ENCODE data around the gene NCEH1. TPM values are rescaled to one million over a fixed set of nuclear protein-coding genes. Genes with fewer than 3 reads are reported as not detected.

Gene NCEH1
- total and polyA plus RNA-seq, 9 of the 15 experiments (the other 6 are each of a cell fraction or from before 2014, with no cell fraction given) = 1.3 to 5.0 (median 2.8) TPM

DNA sequence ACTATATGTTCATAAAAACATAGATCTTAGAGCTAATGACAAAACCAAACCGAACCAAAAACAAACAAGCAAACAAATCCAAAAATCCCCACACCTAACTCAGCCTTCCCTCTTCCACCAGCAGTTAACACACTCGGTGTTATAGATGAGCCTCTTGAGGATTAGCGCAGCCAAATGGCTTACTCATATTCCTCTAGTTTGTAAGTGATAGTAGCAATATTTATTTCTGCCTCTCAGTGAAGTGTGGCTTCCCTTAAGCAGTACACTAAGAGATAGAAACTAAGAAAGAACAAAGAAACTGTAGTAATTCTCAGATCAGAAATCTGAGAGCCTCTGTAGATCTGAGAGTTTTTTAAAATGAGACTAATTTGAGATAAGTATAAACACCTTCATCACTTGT, 2.4 kb upstream of the NCEH1 start (continued):
- TF ChIP-seq, protein P1, sequence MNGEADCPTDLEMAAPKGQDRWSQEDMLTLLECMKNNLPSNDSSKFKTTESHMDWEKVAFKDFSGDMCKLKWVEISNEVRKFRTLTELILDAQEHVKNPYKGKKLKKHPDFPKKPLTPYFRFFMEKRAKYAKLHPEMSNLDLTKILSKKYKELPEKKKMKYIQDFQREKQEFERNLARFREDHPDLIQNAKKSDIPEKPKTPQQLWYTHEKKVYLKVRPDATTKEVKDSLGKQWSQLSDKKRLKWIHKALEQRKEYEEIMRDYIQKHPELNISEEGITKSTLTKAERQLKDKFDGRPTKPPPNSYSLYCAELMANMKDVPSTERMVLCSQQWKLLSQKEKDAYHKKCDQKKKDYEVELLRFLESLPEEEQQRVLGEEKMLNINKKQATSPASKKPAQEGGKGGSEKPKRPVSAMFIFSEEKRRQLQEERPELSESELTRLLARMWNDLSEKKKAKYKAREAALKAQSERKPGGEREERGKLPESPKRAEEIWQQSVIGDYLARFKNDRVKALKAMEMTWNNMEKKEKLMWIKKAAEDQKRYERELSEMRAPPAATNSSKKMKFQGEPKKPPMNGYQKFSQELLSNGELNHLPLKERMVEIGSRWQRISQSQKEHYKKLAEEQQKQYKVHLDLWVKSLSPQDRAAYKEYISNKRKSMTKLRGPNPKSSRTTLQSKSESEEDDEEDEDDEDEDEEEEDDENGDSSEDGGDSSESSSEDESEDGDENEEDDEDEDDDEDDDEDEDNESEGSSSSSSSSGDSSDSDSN (IDR thresholded peaks at IDR 0.05; ENCODE audit: borderline replicate concordance in 1 of 2, low read depth in 2 of 2, low read length in 2 of 2) = no peak
- no peak for TF ChIP-seq DPF2 (IDR thresholded peaks at IDR 0.05)
- TF ChIP-seq ZNF589 (CRISPR knock-in tag; IDR thresholded peaks at IDR 0.05; ENCODE audit: low read depth) = no peak
- no peak for TF ChIP-seq RBM34 (IDR thresholded peaks at IDR 0.05; ENCODE audit: borderline replicate concordance, insufficient read depth, low read length)
- no peak for TF ChIP-seq TEAD2 (tag; IDR thresholded peaks at IDR 0.05)
- TF ChIP-seq, protein P2, sequence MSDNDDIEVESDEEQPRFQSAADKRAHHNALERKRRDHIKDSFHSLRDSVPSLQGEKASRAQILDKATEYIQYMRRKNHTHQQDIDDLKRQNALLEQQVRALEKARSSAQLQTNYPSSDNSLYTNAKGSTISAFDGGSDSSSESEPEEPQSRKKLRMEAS (CRISPR knock-in tag; IDR thresholded peaks at IDR 0.05) = no peak
- TF ChIP-seq, protein P3, sequence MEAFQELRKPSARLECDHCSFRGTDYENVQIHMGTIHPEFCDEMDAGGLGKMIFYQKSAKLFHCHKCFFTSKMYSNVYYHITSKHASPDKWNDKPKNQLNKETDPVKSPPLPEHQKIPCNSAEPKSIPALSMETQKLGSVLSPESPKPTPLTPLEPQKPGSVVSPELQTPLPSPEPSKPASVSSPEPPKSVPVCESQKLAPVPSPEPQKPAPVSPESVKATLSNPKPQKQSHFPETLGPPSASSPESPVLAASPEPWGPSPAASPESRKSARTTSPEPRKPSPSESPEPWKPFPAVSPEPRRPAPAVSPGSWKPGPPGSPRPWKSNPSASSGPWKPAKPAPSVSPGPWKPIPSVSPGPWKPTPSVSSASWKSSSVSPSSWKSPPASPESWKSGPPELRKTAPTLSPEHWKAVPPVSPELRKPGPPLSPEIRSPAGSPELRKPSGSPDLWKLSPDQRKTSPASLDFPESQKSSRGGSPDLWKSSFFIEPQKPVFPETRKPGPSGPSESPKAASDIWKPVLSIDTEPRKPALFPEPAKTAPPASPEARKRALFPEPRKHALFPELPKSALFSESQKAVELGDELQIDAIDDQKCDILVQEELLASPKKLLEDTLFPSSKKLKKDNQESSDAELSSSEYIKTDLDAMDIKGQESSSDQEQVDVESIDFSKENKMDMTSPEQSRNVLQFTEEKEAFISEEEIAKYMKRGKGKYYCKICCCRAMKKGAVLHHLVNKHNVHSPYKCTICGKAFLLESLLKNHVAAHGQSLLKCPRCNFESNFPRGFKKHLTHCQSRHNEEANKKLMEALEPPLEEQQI (IDR thresholded peaks at IDR 0.05) = no peak
- no peak for TF ChIP-seq RBFOX2 (IDR thresholded peaks at IDR 0.05; ENCODE audit: low read depth, low read length)
- TF ChIP-seq MAFF (IDR thresholded peaks at IDR 0.05; ENCODE audit: low read length) = no peak
